Fibroblast of lung (primary cell): Measurements from ENCODE around the gene AMBP. TPM values are rescaled to one million over a fixed set of nuclear protein-coding genes. Genes with fewer than 3 reads are reported as not detected.

Source experiments
- DNase-seq, 2 donors: peaks; one replicate each; pipeline versions ENCODE4 v3.0.0 to v3.0.0-alpha.2; 2010; ENCODE audit warnings: low read depth in 2 of 2
- H2AFZ ChIP-seq: 2 replicates; pipeline ENCODE4 v1.5.1; 2012; ENCODE audit warnings: low read length, control low read depth, inconsistent platforms
- H3K27ac ChIP-seq: 2 replicates; pipeline ENCODE4 v1.5.1; 2011; ENCODE audit warnings: low read length, control low read depth; ENCODE audit not compliant: insufficient read depth
- H3K27me3 ChIP-seq: 2 replicates; pipeline ENCODE4 v1.5.1; 2011; ENCODE audit warnings: mild to moderate bottlenecking, low read length; ENCODE audit not compliant: control insufficient read depth, insufficient read depth
- H3K36me3 ChIP-seq: 2 replicates; pipeline ENCODE4 v1.5.1; 2011; ENCODE audit warnings: low read length; ENCODE audit not compliant: control insufficient read depth, insufficient read depth
- H3K4me1 ChIP-seq: 2 replicates; pipeline ENCODE4 v1.5.1; 2011; ENCODE audit warnings: low read length; ENCODE audit not compliant: control insufficient read depth, insufficient read depth; ENCODE audit errors: extremely low read depth
- H3K4me2 ChIP-seq: 2 replicates; pipeline ENCODE4 v1.5.1; 2011; ENCODE audit warnings: low read length, control low read depth; ENCODE audit not compliant: insufficient read depth; ENCODE audit errors: extremely low read depth
- H3K4me3 ChIP-seq, 4 experiments: fragments of 200-600 bp in 1 of 4; sonication (generic) in 1 of 4; replicated peaks in 1 of 4; 2 replicates each; pipeline ENCODE4 v1.5.1; 2011 to 2016; ENCODE audit warnings: low read length in 4 of 4, low read depth in 3 of 4, mild to moderate bottlenecking in 3 of 4, control low read depth in 2 of 4, inconsistent platforms in 1 of 4, mixed read lengths in 1 of 4; ENCODE audit not compliant: insufficient read depth in 1 of 4; ENCODE audit errors: control extremely low read depth in 1 of 4
- H3K79me2 ChIP-seq: 2 replicates; pipeline ENCODE4 v1.5.1; 2012; ENCODE audit warnings: mild to moderate bottlenecking, low read length, inconsistent platforms; ENCODE audit not compliant: control insufficient read depth, insufficient read depth
- H3K9ac ChIP-seq: 2 replicates; pipeline ENCODE4 v1.5.1; 2011; ENCODE audit warnings: mild to moderate bottlenecking, low read length, control low read depth; ENCODE audit not compliant: insufficient read depth
- H3K9me3 ChIP-seq: 2 replicates; pipeline ENCODE4 v1.5.1; 2012; ENCODE audit warnings: low read depth, low read length; ENCODE audit not compliant: control insufficient read depth, insufficient read depth
- H4K20me1 ChIP-seq: 2 replicates; pipeline ENCODE4 v1.5.1; 2011; ENCODE audit warnings: low read length; ENCODE audit not compliant: control insufficient read depth, insufficient read depth; ENCODE audit errors: extremely low read depth
- CTCF ChIP-seq, 2 donors: IDR thresholded peaks in 1 of 2; conservative IDR thresholded peaks in 1 of 2; 1 replicate in 1 of 2; 2 replicates in 1 of 2; pipeline ENCODE4 v1.5.1; 2011 to 2012; ENCODE audit warnings: low read length in 2 of 2, control low read depth in 1 of 2, inconsistent platforms in 1 of 2, low read depth in 1 of 2, mild to moderate bottlenecking in 1 of 2
- EZH2 ChIP-seq: IDR thresholded peaks from 2 replicates; pipeline ENCODE4 v1.5.1; 2012; ENCODE audit warnings: low read length, control low read depth, mild to moderate bottlenecking; ENCODE audit errors: missing control alignments
- polyA plus RNA-seq, 2 donors: library from polyadenylated mRNA; depleted of rRNA in 1 of 2; stranded (reverse) in 1 of 2; unstranded in 1 of 2; fragments of >200 nt; gene quantifications; 2 replicates each; pipeline ENCODE4 v1.2.1, GENCODE V29; 2011 to 2012; ENCODE audit warnings: missing spikeins in 1 of 2
- total RNA-seq: library from RNA; depleted of rRNA; stranded (reverse); fragments of >200 nt; gene quantifications from 2 replicates; pipeline ENCODE4 v1.2.1, GENCODE V29; 2014

Gene AMBP
- total and polyA plus RNA-seq, 2 donors (not counting 1 experiment from before 2014, with no cell fraction given), result 0.07 to 0.17 TPM

GRCh38 chr9:114097613-114098020 is 19.5 kb upstream of the AMBP start:
- Histone ChIP-seq H3K4me1 (no peaks in the 10 kb centered on the region), H3K79me2 (no peaks in the 10 kb centered on the region), H3K4me2 (no peak overlapping the region), H3K9ac (no peak overlapping the region), H3K4me3 (peak overlapping the region in 1 of 4 experiments; percentile 40), H3K27me3 (peaks cover 25% of the 10 kb centered on the region), H3K27ac (no peak overlapping the region), H3K9me3 (no peaks in the 10 kb centered on the region), H3K36me3 (no peaks in the 10 kb centered on the region), H4K20me1 (no peaks in the 10 kb centered on the region), H2AFZ (no peak overlapping the region)
- TF ChIP-seq CTCF (conservative IDR thresholded peaks at IDR 0.05 in 1 of 2, IDR thresholded peaks at IDR 0.05 in 1 of 2; ENCODE audit: low read depth in 1 of 2, low read length in 2 of 2), result no peak
- no peak for TF ChIP-seq EZH2
- peak in 1 of 2 donors; percentile 31 for DNase-seq

DNA sequence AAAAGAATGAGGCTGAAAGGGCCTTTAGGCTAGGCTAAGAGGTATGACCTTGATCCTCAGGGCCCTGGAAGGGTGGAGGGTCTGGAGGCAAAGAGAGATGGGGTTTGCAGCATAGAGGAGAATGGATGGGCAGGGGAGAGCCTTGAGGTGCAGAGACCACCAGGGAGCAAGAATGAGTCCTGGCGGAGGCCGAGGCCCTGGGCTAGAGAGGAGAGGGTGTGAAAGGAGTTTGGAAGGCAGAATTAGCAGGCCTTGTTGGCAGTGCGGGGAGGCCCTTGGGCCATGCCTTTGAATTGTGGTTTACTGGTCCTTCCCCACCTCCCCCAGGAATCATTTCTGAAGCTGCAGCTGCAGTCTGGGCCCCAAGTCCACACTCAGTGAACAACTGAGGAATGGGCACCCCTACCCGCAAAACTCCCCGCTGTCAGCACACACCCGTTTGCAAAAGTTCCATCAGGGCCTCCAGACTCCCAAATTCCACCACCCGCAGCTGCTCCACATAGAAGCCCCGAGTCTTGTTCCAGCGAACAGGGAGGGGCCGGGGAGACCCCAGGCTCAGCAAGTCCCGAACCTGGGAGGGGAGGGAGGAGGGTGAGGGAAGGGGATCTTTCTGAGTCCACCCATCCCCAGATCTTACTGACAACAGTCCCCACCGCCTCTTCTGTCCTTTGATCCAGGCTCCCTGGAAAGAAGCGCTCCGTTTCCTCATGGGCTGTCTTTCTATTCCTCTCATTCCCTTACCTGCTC is 18.9 kb upstream of the AMBP start:
- TF ChIP-seq EZH2 (no peak), CTCF (conservative IDR thresholded peaks at IDR 0.05 in 1 of 2, IDR thresholded peaks at IDR 0.05 in 1 of 2; ENCODE audit: low read depth in 1 of 2, low read length in 2 of 2) (no peak)
- Histone ChIP-seq H3K27me3 (peaks cover 25% of the 10 kb centered on the region), H2AFZ (no peak overlapping the region), H4K20me1 (no peaks in the 10 kb centered on the region), H3K4me2 (no peak overlapping the region), H3K79me2 (no peaks in the 10 kb centered on the region), H3K4me1 (no peaks in the 10 kb centered on the region), H3K9ac (no peak overlapping the region), H3K27ac (no peak overlapping the region), H3K4me3 (no peak overlapping the region), H3K36me3 (no peaks in the 10 kb centered on the region), H3K9me3 (no peaks in the 10 kb centered on the region)
- DNase-seq, result no peak

DNA sequence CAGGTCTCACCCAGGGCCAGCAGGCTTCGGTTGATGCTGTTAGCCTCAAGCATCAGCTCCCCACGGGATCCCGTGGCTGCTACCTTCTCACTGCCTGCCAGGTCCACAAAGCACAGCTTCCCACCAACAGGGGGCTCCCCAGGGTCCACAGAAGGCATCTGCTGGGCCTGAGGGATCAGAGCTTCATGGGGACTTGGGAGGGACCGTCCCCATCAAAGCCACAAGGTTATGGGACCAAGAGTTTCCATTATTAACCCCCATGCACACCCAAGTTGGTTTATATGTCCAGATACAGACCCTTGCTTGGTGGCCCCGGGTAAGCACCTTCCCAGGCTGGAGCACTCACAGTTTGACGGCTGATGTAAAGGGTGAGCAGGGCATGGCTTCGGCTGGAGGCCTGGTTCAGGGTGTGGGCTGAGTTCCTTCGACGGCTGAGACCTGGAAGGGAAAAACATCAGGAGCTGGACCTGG is 18.0 kb upstream of the AMBP start:
- no peak for DNase-seq
- Histone ChIP-seq H3K4me1 (no peaks in the 10 kb centered on the region), H2AFZ (no peak overlapping the region), H4K20me1 (no peaks in the 10 kb centered on the region), H3K4me3 (no peak overlapping the region), H3K4me2 (no peak overlapping the region), H3K36me3 (no peaks in the 10 kb centered on the region), H3K27me3 (peaks cover 25% of the 10 kb centered on the region), H3K79me2 (no peaks in the 10 kb centered on the region), H3K9me3 (no peaks in the 10 kb centered on the region), H3K27ac (no peak overlapping the region), H3K9ac (no peak overlapping the region)
- TF ChIP-seq EZH2, result no peak
- TF ChIP-seq CTCF (conservative IDR thresholded peaks at IDR 0.05 in 1 of 2, IDR thresholded peaks at IDR 0.05 in 1 of 2; ENCODE audit: low read depth in 1 of 2, low read length in 2 of 2), result no peak
